GM19372 (cell line): ENCODE results near the gene RASSF3.
"Not testable (repeated sequence)": the region's sequence is repeated elsewhere in the genome, so short reads cannot be mapped to it uniquely, and the experiment has no call there.

Source experiments
- ATAC-seq: cut with Tn5 transposase; IDR thresholded peaks from one replicate; pipeline ENCODE4 v1.9.1; 2021; ENCODE audit warnings: mild to moderate bottlenecking, low read depth, moderate library complexity; ENCODE audit not compliant: unreplicated experiment

RASSF3 gene

GRCh38 chr12:64631197-64631596 lies 20.9 kb downstream of the RASSF3 start:
- ATAC-seq, result no peak

DNA sequence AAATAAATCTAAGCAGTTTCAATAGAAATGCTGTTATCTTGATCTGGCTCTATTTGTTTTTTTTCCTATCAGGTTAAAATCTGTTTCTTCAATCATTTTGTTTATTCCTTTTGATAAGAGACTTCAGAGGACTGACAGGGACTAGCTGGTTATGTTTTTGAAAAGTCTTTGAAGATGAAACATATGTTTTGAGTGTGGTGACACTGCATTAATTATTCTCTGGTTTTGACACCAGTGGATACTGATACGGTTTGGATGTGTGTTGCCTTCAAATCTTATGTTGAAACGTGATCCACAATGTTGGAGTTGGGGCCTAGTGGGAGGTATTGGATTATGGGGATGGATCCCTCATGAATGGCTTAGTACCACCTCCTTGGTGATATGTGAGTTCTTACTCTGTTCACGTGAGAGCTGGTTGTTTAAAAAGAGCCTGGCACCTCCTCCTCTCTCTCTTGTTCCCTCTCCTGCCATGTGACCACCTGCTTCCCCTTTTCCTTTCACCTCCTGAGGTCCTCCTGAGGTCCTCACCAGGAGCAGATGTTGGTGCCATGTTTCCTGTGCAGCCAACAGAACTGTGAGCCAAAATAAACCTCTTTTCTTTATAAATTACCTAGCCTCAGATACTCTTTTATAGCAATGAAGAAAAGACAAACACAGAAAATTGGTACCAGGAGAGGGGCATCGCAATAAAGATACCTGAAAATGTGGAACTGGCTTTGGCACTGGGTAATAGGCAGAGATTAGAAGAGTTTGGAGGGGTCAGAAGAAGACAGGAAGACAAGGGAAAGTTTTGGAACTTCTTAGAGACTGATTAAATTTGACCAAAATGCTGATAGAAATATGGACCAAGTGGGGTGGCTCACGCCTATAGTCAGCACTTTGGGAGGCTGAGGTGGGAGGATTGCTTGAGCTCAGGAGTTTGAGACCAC lies 23.0 kb downstream of the RASSF3 start:
- no peak for ATAC-seq

GRCh38 chr12:64633940-64634337 lies 23.6 kb downstream of the RASSF3 start:
- ATAC-seq, result no peak

DNA sequence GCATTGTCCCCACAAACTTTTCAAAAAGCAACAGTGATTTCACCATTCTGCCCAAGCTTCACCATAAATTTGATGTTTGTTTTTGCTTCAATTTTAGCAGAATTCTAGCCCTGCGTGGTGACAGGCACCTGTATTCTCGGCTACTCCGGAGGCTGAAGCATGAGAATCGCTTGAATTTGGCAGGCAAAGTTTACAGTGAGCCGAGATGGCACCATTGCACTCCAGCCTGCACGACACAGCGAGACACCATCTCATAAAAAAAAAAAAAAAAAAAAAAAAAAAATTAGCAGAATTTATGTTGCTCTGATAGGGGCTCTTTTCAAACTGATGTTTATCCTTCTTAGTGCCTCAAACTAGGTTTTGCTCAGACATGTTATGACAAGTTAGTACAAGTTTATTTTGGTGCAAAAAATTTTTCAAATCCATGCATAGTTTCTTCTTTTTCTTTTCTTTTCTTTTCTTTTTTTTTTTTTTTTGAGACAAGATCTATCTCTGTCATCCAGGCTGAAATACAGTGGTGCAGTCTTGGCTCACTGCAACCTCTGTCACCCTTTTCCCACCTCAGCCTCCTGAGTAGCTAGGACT lies 24.3 kb downstream of the RASSF3 start:
- ATAC-seq, result no peak

GRCh38 chr12:64635356-64635998 lies 25.2 kb downstream of the RASSF3 start:
- ATAC-seq, result no peak

- no peak for ATAC-seq
Observed at GRCh38 chr12:64636856-64637255, 26.6 kb downstream of the RASSF3 start.

DNA sequence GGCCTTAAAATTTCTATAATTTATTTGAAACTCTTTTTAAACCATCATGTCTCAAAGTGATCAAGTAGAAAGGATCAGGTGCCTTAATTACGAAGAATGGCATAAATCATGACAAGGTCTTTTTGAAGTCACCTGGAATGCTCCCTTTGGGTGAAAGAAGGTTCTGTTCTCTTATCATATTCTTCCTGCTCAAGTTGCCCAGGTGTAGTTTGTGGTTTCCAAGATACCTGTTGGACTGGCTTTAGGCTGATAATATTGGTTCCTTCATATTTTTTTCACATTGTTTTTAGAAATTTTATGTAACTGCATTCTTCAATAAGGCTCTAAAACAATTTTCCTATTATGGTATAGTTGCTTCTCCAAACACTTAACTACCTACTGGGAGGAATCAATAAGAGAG lies 29.2 kb downstream of the RASSF3 start:
- no peak for ATAC-seq

GRCh38 chr12:64646318-64646717 lies 36.0 kb downstream of the RASSF3 start:
- ATAC-seq, result no peak

DNA sequence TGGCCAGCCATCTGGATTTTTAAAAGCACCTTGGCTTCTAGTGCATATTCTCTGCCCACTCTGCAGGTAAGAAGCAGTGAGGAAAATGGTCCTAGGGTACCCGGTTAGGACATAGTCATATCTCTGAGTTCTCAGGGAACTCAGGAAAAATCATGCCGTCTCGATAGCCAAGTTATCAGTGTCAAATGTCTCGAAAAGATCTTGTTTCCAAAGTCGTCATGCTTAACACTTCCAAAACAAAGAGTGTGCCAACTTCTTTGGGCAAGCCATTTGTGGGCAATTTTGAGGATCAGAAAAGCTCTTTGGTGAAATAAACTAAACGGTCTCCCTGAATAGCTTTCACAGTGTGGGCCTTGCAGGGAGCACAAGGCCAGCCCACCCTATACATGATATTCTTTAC lies 39.2 kb downstream of the RASSF3 start:
- no peak for ATAC-seq

DNA sequence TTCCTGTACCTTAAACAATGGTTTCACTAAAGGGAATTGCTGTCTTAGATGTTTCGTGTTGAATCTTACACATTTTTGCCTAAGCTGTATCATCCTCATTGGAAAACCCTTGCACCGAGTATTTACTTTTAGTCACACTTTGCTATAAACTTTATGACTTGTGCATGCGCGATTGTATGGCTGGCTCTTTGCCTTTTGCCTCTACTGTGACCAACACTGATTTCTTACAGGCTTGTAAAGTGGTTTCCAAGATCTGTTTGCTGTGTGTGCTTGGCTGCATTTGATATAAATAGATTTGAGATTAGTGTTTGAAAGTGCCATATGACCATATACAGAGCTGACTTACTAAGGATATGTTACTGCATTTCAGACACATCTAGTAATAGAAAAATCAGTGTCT lies 40.5 kb downstream of the RASSF3 start:
- ATAC-seq, result no peak

- ATAC-seq, result no peak
Observed at GRCh38 chr12:64652346-64652745, 42.1 kb downstream of the RASSF3 start.

DNA sequence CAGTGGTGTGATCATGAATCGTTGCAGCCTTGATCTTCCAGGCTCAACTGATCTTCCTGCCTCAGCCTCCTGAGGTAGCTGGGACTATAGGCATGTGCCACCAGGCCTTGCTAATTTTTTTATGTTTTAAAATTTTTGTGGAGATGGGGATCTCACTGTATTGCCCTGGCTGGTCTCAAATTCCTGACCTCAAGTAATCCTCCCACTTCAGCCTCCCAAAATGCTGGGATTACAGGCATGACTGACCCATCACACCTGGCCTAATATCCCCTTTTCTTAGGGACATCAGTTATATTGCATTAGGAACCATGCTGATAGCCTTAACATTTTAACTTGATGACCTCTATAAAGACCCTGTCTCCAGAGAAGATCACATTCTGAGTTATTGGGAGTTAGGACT lies 42.8 kb downstream of the RASSF3 start:
- ATAC-seq, result no peak

GRCh38 chr12:64653907-64654306 lies 43.6 kb downstream of the RASSF3 start:
- not testable (repeated sequence) for ATAC-seq

DNA sequence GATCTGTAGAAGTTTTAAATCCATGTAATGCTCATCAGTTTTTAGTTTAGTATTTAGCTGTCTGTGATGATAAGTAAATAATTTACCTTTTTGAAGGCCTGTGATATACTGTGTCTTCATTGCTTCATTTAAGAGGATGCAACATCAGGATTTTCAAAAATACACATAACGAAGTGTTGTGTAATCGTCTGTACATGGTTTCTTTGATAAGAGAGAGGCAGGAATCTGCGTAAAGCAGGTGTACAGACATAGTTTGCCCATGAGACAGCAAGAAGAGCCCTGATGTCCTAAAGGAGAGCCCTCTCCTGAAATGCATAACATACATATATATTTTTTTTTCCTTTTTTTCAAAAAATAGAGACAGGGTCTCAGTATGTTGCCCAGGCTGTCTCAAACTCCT lies 44.8 kb downstream of the RASSF3 start:
- no peak for ATAC-seq

DNA sequence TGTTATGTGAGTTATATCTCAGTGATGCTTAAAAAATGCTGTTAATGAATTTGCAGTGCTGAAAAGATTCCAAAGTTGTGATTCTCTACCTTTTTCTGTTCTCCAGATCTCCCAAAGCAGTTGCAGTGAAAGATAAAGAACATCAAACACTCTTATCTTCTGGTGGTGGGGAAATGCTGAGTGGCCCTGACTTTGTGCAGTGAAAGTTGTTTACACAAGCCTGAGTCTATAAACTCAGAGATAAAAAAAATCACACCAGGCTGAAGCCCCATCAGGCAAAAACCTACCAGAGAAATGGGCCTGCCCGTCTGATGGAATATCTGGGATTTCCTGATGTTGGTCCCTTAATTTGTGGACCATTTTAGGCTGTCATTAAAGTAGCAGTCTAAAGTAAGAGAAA lies 46.1 kb downstream of the RASSF3 start:
- no peak for ATAC-seq

DNA sequence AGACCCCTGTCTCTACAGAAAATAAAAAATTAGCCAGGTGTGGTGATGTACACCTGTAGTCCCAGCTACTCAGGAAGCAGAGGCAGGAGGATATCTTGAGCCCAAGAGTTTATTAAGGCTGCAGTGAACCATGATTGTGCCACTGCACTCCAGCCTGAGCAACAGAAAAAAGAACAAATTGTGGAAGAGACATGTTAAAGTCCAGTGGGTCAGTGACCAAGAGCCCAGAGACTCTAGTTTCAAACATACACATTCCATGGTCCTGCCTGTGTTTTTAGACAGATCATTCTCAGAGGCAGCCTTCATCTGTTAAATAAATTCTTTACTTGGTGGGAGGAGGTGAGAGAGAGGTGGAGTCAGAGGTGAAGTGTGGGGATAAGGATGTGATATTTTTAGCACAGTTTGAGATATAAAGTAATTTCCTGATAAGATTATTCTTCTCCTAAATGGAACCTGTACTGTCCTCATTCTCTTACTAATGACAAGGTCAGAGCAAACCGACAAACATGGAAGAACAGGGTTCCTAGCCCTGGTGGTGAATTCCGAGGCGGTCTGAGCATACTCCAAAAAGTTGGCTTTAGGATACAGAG lies 48.7 kb downstream of the RASSF3 start:
- no peak for ATAC-seq

DNA sequence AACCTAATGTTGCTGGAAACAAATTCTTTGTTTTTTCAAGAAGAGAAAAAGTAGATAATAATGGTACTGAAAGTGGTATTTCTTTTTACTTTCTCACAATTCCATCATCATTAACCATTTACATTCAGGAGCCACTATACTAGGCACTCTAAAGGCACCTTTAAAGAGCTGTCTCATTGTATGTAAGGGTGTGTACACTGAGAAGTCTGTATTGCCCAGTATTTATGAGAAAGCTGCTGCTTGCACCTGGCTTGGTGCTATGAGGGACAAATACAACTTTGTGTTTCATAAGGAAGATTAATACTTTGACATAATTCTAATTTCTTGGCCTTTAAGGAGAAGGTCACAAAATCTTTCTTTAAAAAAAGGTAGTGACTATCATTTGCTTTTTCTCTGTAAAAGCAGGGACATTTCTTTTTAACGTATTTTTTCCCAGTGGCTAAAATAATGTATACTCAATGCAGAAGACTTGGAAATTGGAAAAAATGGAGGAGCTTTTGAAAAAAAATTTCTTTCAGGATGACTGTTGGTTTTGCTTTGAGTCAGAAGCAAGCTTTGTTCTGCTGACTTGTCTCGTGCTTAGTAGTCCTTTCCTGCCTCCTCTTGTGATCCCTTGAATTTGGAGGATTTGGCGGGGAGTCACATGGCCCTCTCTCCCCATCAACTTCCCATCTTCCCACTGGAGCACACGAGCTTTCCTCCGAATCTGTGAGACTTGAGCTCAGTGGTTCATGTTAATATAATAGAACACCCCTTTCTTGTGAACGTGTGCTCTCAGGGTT lies 50.1 kb downstream of the RASSF3 start:
- peak; percentile 53 for ATAC-seq

GRCh38 chr12:64663015-64663414 lies 52.7 kb downstream of the RASSF3 start:
- no peak for ATAC-seq

- peak; percentile 36 for ATAC-seq
Observed at GRCh38 chr12:64665514-64665913, 55.2 kb downstream of the RASSF3 start.
